ENCODE data around the gene IRF5. TPM values are rescaled to one million over a fixed set of nuclear protein-coding genes. Genes with fewer than 3 reads are reported as not detected.
A peak's percentile ranks its signal among the peaks of the same experiment; 100 is the strongest.
"Not testable (repeated sequence)": the region's sequence is repeated elsewhere in the genome, so short reads cannot be mapped to it uniquely, and the experiment has no call there.

IRF5 gene
- total RNA-seq, 1 experiment from 2014 or later: 73.4 TPM

- in situ Hi-C loops (cut with HindIII; ENCODE audit: low pct_unique_long_range_greater_than_20kb, low sequenced_read_pairs): no loop called here
- DNase-seq (ENCODE audit: low read depth): no peak
These were observed 4.4 kb upstream of the IRF5 start for GRCh38 chr7:128933180-128933891.

GRCh38 chr7:128934361-128935341, 3.1 kb upstream of the IRF5 start:
- in situ Hi-C loops (cut with HindIII; ENCODE audit: low pct_unique_long_range_greater_than_20kb, low sequenced_read_pairs): no loop called here
- no peak for DNase-seq (ENCODE audit: low read depth)

- in situ Hi-C loops (cut with HindIII; ENCODE audit: low pct_unique_long_range_greater_than_20kb, low sequenced_read_pairs): no loop called here
- DNase-seq (ENCODE audit: low read depth): no peak
These were observed 2.4 kb upstream of the IRF5 start for GRCh38 chr7:128935342-128935730.

- in situ Hi-C loops (cut with HindIII; ENCODE audit: low pct_unique_long_range_greater_than_20kb, low sequenced_read_pairs): no loop called here
- DNase-seq (ENCODE audit: low read depth): no peak
These were observed 929 bp upstream of the IRF5 start for GRCh38 chr7:128936798-128937197.

- DNase-seq (ENCODE audit: low read depth): no peak
- in situ Hi-C loops (cut with HindIII; ENCODE audit: low pct_unique_long_range_greater_than_20kb, low sequenced_read_pairs): no loop called here
These were observed 468 bp upstream of the IRF5 start for GRCh38 chr7:128937271-128937646.

- in situ Hi-C loops (cut with HindIII; ENCODE audit: low pct_unique_long_range_greater_than_20kb, low sequenced_read_pairs): no loop called here
- peak; percentile 19 for DNase-seq (ENCODE audit: low read depth)
These were observed 882 bp downstream of the IRF5 start for GRCh38 chr7:128938544-128939074.

- DNase-seq (ENCODE audit: low read depth): no peak
- in situ Hi-C loops (cut with HindIII; ENCODE audit: low pct_unique_long_range_greater_than_20kb, low sequenced_read_pairs): no loop called here
These were observed 1.5 kb downstream of the IRF5 start for GRCh38 chr7:128939075-128939860.

- in situ Hi-C loops (cut with HindIII; ENCODE audit: low pct_unique_long_range_greater_than_20kb, low sequenced_read_pairs): no loop called here
These were observed 2.2 kb downstream of the IRF5 start for GRCh38 chr7:128939861-128940410.

GRCh38 chr7:128940494-128941322, 3.0 kb downstream of the IRF5 start:
- DNase-seq (ENCODE audit: low read depth): no peak
- in situ Hi-C loops (cut with HindIII; ENCODE audit: low pct_unique_long_range_greater_than_20kb, low sequenced_read_pairs): no loop called here

More at GRCh38 chr7:128939861-128940410, 2.2 kb downstream of the IRF5 start:
- DNase-seq (ENCODE audit: low read depth): no peak

GRCh38 chr7:128941323-128941890, 3.7 kb downstream of the IRF5 start:
- DNase-seq (ENCODE audit: low read depth): no peak
- in situ Hi-C loops (cut with HindIII; ENCODE audit: low pct_unique_long_range_greater_than_20kb, low sequenced_read_pairs): no loop called here

GRCh38 chr7:128941946-128942526, 4.3 kb downstream of the IRF5 start:
- in situ Hi-C loops (cut with HindIII; ENCODE audit: low pct_unique_long_range_greater_than_20kb, low sequenced_read_pairs): no loop called here
- DNase-seq (ENCODE audit: low read depth): no peak

GRCh38 chr7:128943251-128943650, 5.5 kb downstream of the IRF5 start:
- in situ Hi-C loops (cut with HindIII; ENCODE audit: low pct_unique_long_range_greater_than_20kb, low sequenced_read_pairs); DNase-seq (ENCODE audit: low read depth): not testable (repeated sequence)

GRCh38 chr7:128944487-128945236, 6.9 kb downstream of the IRF5 start:
- in situ Hi-C loops (cut with HindIII; ENCODE audit: low pct_unique_long_range_greater_than_20kb, low sequenced_read_pairs): no loop called here
- no peak for DNase-seq (ENCODE audit: low read depth)

GRCh38 chr7:128945668-128946366, 8.1 kb downstream of the IRF5 start:
- in situ Hi-C loops (cut with HindIII; ENCODE audit: low pct_unique_long_range_greater_than_20kb, low sequenced_read_pairs): no loop called here
- DNase-seq (ENCODE audit: low read depth): no peak

GRCh38 chr7:128946936-128947830, 9.5 kb downstream of the IRF5 start:
- in situ Hi-C loops (cut with HindIII; ENCODE audit: low pct_unique_long_range_greater_than_20kb, low sequenced_read_pairs): no loop called here
- no peak for DNase-seq (ENCODE audit: low read depth)

Measured in Caki2 (cell line).